ENCODE measurements around the gene COL25A1. TPM values are rescaled to one million over a fixed set of nuclear protein-coding genes. Genes with fewer than 3 reads are reported as not detected.

Gene COL25A1
- total RNA-seq, 2 experiments from 2014 or later, result not detected

DNA sequence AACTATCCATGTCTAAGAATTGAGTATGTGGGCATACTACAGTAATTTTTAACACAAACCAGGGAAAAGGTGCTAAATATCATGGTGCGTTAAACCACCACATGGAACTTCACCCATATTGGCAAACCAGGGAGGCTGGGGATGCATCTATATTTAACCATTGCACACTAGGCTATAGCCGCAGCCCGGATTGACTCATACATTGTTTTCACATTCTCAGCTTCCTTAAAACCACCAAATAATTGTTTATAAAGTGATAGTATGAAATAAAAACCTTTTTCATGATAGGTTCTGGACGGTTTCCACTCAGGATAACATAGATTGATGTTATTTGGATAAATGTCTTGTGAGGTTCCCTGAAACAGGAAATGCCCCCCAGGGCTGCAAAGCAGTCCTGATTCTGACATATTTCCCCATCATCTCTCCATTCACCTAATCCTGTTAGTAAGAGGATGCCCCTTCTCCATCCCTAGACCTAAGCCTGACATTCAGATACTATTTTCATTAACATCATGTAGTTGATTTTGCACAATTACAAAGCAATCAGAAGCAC, 7.9 kb downstream of the COL25A1 start:
- POLR2A ChIA-PET, result no interaction called here
- CTCF ChIA-PET, result no interaction called here

DNA sequence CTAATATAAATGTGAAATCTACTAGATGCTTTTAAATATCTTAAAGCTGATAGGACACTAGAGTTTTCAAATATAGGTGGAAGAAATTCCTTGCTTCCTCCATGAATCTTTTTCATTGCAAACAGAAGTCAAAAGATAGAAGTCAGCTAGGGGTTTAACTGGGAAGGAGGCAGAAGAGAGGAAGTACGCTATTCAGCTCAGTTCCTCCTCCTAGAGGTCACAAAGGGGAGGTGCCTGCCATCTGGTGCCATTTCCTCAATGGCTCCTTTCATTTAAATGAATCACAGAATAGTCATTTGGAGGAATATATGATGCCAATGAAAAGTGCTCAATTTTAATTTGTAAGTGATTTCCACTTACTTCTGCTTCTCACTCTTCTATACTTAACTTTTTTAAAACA, 8.5 kb downstream of the COL25A1 start:
- POLR2A ChIA-PET, result no interaction called here

GRCh38 chr4:109291707-109292238, 10.7 kb downstream of the COL25A1 start:
- POLR2A ChIA-PET, result no interaction called here
- CTCF ChIA-PET, result no interaction called here

More for the DNA sequence above, 8.5 kb downstream of the COL25A1 start:
- CTCF ChIA-PET, result no interaction called here

DNA sequence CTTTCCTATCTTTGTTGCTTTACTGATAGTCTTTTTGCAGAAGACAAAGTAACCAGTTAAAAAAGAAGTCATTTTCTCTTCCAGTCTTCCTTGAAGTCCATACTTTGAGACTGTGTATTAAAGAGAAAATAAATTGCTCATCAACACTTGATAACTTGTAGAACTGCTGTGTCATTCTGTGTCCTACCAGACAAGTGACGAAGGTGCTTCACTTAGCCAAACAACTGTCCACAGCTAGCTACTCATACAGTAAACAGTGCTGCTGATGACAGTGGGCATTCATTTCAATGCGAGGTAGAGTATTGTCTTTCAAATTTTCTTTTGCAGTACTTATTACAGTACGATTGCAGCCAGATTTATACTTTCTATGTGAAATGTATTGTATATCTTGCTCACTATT, 11.5 kb downstream of the COL25A1 start:
- POLR2A ChIA-PET, result no interaction called here

DNA sequence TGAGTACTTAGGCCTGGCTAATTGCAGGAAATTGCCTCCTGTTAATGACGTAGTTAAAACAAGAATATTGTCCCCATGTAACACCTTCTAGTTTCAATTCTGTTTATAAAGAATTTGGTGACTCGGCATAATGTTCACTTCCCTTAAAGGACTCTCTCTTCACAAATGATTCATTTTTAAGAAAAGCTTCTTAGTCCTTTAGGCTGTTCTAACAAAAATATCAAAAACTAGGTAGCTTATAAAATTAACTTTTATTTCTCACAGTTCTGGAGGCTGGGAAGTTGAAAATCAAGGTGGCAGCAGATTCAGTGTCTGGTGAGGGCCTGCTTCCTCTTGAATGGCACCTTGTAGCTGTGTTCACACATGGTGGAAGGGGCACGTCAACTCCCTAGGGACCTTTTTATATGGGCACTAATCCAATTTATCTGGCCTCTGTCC, 23.8 kb downstream of the COL25A1 start:
- POLR2A ChIA-PET, result no interaction called here
- CTCF ChIA-PET, result no interaction called here

More for the DNA sequence above, 11.5 kb downstream of the COL25A1 start:
- CTCF ChIA-PET, result no interaction called here

GRCh38 chr4:109276482-109277095, 25.9 kb downstream of the COL25A1 start:
- ChIA-PET CTCF (no interaction called here), POLR2A (interaction anchor here (0.6 kb wide), 1 partner anchor 546 kb away, joined by 5 read pairs; no protein-coding TSS in a partner anchor)

DNA sequence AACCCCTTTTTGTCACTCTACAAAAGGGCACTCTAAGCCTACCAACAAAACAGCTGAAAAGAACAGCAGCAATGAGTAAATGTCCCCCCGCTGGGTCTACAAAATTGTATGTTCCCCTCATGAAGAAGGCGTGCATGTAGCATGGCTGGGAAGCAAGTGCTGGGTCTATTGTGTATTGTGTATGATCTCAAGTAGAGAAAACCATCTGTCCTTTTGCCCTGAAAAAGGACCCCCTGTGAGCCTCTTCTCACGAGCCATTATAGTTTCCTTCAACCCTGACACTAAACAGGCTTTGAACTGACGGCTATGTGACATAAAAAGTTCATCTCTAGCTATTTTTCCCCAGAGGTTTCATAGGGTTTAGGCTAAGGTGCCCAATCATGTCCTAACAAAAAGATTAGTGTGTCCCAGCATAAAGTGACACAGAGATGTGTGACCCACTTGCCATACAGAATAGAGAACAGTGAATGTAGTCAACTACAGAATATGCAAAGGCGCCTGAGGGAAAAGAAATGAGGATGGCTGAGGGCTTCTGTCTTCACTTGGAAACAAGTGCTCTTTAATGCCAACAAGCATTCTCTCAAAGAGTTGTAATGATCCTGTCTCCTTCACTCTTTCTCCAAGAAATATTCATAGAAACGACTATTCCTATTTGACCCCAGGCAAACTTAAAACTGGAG, 27.3 kb downstream of the COL25A1 start:
- CTCF ChIA-PET, result interaction anchor here (0.7 kb wide), 1 partner anchor 363 kb away, joined by 3 read pairs; no protein-coding TSS in a partner anchor
- POLR2A ChIA-PET, result no interaction called here

- ChIA-PET CTCF (no interaction called here), POLR2A (no interaction called here)
Measured at GRCh38 chr4:109266891-109267290, 35.6 kb downstream of the COL25A1 start.

DNA sequence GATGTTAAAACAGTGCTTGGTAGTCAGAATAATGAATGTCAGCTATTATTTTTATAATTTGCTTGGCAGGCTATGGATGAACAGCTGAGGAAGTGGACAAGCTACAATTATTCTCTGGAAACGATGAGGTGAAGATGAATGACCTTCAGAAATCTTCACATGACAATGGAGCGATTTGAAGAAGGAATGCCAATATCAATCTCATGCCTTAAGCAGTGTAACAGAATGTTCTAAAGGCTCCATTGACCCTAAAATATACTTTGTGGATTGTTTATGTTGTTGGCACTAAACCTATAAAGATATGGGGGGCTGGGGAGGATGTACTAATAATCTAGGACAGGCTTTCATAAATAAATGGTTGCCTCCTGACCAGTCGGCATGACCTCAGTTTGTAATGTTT, 36.2 kb downstream of the COL25A1 start:
- POLR2A ChIA-PET, result no interaction called here
- CTCF ChIA-PET, result no interaction called here

DNA sequence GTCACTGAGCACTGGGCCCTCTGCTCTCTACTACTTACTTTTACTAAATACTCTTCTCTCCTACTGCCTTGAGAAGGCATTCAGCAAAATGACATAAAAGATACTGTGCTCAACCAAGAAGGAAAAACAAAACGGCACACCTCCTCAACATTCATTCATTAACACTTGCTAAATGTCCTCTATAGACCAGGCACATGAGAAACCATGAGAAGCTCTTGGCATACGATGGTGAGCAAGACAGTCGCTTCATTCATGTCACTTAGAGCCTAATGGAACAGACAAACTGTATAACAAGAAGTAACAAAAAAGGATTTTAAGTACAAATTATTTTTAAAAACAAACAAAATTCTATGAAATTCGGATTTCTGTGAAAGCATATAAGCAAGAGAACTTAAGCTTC, 38.7 kb downstream of the COL25A1 start:
- ChIA-PET POLR2A (no interaction called here), CTCF (no interaction called here)

- ChIA-PET POLR2A (no interaction called here), CTCF (no interaction called here)
Measured at GRCh38 chr4:109256818-109257217, 45.6 kb downstream of the COL25A1 start.

DNA sequence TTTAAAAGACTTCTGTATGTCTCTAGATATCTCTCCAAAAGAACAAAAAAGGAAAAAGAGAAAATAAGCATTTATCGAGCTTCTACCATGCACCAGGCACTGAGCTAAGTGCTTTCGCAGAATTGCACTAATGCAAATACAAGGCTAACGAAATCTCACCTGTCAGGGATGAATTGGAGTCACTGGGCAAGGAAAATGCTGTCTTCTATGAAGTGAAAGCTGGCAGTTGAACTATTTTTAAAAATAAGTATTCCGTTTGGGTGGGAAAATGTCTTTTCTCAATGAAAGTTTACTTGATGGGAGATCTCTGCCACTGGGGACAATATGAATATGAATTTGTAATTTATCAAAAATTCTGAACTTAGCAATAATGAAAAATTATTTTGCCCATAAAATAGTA, 47.6 kb downstream of the COL25A1 start:
- ChIA-PET CTCF (no interaction called here), POLR2A (no interaction called here)

DNA sequence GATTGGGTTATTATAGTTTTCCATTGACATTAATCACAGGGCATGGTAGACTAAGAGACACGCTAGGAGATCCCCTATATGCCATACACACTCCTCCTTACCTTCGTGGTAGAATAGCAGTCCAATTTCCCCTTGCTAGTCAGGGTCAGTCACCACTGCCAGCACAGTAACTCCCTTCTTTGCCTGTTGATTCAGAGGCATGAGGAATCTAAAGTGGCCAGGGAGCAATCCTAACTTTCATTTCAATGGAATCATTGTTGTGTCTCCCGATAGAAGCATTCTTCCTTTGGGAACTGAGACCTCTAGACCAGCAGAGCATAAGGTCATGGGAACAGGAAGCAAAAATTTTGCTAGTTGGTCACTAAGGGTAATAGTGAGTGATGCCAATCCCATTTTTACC, 51.1 kb downstream of the COL25A1 start:
- ChIA-PET POLR2A (no interaction called here), CTCF (no interaction called here)

- POLR2A ChIA-PET, result no interaction called here
- CTCF ChIA-PET, result no interaction called here
Measured at GRCh38 chr4:109248322-109248900, 54.0 kb downstream of the COL25A1 start.

GRCh38 chr4:109243871-109244270, 58.6 kb downstream of the COL25A1 start:
- POLR2A ChIA-PET, result no interaction called here
- CTCF ChIA-PET, result no interaction called here

DNA sequence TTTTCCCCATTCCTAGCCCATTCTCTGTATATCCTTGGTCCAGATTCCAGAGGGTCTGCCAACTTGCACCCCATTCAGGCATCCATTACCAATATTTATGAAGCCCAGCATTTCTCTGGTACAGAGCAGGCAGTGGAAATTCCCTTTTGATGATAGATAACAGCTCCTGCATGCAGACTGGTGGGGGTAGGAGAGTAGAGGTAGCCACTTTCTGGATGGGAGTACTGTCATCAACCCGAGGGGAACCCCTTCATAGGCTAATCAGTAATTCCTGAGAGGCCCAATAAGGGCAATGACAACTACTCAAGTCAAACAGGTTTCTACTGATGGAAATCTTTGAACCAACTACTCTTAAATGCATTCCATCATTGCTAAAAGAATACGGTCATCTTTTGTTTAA, 63.7 kb downstream of the COL25A1 start:
- CTCF ChIA-PET, result no interaction called here
- POLR2A ChIA-PET, result no interaction called here

- ChIA-PET POLR2A (no interaction called here), CTCF (no interaction called here)
Measured at GRCh38 chr4:109235683-109236082, 66.8 kb downstream of the COL25A1 start.

DNA sequence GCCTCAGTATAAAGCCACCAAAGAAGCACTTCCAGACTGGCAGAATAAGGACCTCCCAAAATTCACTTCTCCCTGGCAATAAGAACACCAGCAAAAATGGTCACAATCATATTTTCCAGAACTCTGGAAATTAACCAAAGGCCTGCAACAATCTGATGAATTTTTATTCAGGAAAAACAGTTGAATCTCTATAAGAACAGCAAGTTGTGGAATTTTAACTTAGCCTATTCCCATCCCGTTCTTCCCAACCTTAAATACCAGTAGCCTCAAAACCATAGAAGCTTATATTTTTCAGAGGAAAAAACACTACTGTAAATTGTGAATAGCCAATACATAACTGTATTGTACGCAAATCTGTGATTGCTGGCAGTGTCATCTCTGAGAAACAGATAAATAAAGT, 67.9 kb downstream of the COL25A1 start:
- POLR2A ChIA-PET, result no interaction called here
- CTCF ChIA-PET, result no interaction called here

DNA sequence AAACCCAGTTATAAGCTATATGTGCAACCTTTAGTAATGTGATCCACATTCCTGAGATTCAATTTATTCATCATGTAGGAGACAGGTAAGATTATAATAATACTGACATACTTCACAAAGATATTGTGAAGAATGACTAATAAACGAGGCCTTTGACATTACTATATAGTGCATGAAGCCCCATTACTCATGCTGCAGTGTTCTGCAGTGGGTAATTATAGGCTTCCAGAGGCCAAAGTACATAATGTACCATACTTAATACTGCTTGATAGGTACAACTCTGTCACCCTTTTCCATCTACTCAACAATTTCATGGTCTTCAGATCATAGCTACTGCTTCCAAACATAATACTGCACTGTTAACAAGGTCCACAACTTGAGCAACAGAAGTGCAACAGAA, 68.9 kb downstream of the COL25A1 start:
- ChIA-PET POLR2A (no interaction called here), CTCF (no interaction called here)

GRCh38 chr4:109232681-109233080, 69.8 kb downstream of the COL25A1 start:
- CTCF ChIA-PET, result interaction anchor here (0.7 kb wide), 1 partner anchor 83 kb away, joined by 3 read pairs; no protein-coding TSS in a partner anchor
- POLR2A ChIA-PET, result no interaction called here

- ChIA-PET CTCF (no interaction called here), POLR2A (no interaction called here)
Measured at GRCh38 chr4:109231331-109231730, 71.1 kb downstream of the COL25A1 start.

Measured in activated CD8-positive, alpha-beta memory T cell treated with anti-CD3 and anti-CD28 coated beads for 36 hours (primary cell).